HFF-Myc (cell line): Measurements from ENCODE around the gene STARD3NL.

ENCODE experiments used
- DNase-seq: peaks from one replicate; pipeline ENCODE4 v3.0.0-alpha.2; 2011; ENCODE audit warnings: low read depth; ENCODE audit errors: extremely low read depth
- H3K4me3 ChIP-seq: replicated peaks from 2 replicates; pipeline ENCODE4 v1.5.1; 2011; ENCODE audit warnings: low read depth, mild to moderate bottlenecking, control low read depth, low read length
- CTCF ChIP-seq: IDR thresholded peaks from 2 replicates; pipeline ENCODE4 v1.5.1; 2012; ENCODE audit warnings: mild to moderate bottlenecking, low read depth, low read length, control low read depth; ENCODE audit errors: missing control alignments

STARD3NL gene

GRCh38 chr7:38178004-38178694 is at the start of gene STARD3NL:
Gene STARD3NL, plus strand, starts transcription at chr7:38178245. Its CDS starts 29,260 bp downstream, at chr7:38207505.
- DNase-seq: peak; percentile 100
- peak within 1 kb of the TSS; percentile 92 for H3K4me3 ChIP-seq
- no peak for TF ChIP-seq CTCF

DNA sequence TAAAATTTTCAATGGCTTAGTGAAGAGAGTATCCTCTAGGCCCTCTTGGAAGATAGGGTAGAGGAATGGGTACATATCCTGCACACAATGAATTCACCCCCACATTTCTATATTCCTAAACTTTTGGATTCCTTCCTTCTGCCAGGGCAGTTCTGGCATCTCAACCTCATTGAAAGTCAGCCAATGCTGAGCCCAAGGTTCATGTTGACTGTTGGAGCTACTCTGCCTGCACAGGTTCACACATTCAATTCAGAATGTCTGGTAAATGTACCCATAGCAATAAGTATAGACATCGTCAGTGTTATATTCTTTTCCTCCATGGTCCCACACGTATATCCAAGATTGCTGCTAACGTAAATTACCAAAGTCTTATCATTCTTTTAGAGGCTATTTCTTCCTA is 48.9 kb upstream of the STARD3NL start:
- TF ChIP-seq CTCF: no peak
- DNase-seq: no peak
- H3K4me3 ChIP-seq: no peak overlapping the region

GRCh38 chr7:38129579-38129978 is 48.5 kb upstream of the STARD3NL start:
- DNase-seq: no peak
- H3K4me3 ChIP-seq: no peak overlapping the region
- TF ChIP-seq CTCF: no peak

DNA sequence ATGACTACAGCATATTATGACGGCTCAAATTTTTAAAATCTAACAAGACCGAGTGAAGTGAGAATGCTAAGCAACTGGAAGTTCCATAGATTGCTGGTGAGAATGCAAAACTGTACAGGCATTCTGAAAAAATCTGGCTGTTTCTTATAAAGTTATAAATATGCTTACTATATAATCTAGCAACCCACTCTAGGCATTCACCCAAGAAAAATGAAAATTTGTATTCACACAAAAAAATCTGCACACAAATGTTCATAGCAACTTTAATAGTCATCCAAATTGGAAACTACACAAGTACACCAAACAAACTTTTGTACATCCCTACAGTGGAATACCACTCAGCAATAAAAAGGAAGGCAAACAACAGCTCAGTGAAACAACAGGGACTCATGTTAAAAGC is 39.9 kb upstream of the STARD3NL start:
- no peak for DNase-seq
- no peak overlapping the region for H3K4me3 ChIP-seq
- no peak for TF ChIP-seq CTCF

DNA sequence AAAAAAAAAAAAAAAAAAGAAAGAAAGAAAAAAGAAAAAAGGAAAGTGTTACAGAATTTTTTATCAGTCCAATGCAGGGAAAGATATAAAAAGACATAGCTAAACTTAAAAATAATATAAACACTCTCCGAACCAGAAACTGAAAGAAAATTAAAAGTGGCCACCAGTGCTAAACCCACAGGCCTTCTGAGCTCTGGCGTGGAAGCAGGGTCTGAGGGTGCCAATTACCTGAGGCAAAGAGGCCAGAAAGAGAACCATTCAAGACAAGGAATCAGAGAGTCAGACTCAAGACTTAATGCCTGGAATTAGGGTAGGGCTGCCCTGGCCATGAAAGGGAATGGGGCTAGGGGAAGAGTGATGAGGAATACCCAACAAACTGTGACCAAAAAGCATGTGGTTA is 36.9 kb upstream of the STARD3NL start:
- no peak overlapping the region for H3K4me3 ChIP-seq
- no peak for DNase-seq
- TF ChIP-seq CTCF: no peak

DNA sequence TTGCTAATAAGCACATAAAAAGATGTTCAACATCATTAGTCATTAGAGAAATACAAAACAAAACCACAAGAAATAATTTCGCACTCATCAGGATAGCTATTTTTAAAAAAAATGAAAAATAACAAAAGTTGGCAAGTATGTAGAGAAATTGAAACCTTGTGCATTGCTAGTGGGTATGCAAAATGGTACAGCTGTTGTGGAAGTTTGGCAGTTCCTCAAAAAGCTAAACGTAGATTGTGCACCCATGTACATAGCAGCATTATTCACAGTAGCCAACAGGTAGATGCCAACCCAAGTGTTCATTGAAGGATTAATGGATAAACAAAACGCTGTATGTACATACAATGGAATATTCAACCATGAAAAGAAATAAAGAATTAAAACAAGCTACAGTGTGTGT is 35.3 kb upstream of the STARD3NL start:
- no peak for DNase-seq
- no peak overlapping the region for H3K4me3 ChIP-seq
- no peak for TF ChIP-seq CTCF

- TF ChIP-seq CTCF: no peak
- DNase-seq: no peak
Measured at GRCh38 chr7:38147005-38147404, 31.0 kb upstream of the STARD3NL start.

More at GRCh38 chr7:38147005-38147404, 31.0 kb upstream of the STARD3NL start:
- no peak overlapping the region for H3K4me3 ChIP-seq
